Lung (tissue), 12 donors: Measurements from ENCODE around the gene SIL1. TPM values are rescaled to one million over a fixed set of nuclear protein-coding genes. Genes with fewer than 3 reads are reported as not detected.

Experiments used
- ATAC-seq: fragments of 200-7000 bp; cut with Tn5 transposase; one replicate; pipeline ENCODE4 v1.9.1; 2020; ENCODE audit warnings: moderate number of reproducible peaks; ENCODE audit not compliant: insufficient read depth, low FRiP score
- DNase-seq, 3 donors: peaks; one replicate each; pipeline ENCODE4 v3.0.0-alpha.2; 2013 to 2017
- H3K27ac ChIP-seq, 2 donors: one replicate each; pipeline ENCODE4 v1.5.1; 2013; ENCODE audit warnings: mild to moderate bottlenecking in 2 of 2, moderate library complexity in 2 of 2, control low read depth in 1 of 2, inconsistent platforms in 1 of 2, low read depth in 1 of 2, low read length in 1 of 2
- H3K27me3 ChIP-seq, 3 donors: one replicate each; pipeline ENCODE4 v1.5.1; 2013; ENCODE audit warnings: low read length in 2 of 3; ENCODE audit not compliant: control insufficient read depth in 3 of 3, insufficient read depth in 3 of 3
- H3K36me3 ChIP-seq, 4 donors: one replicate each; pipeline ENCODE4 v1.5.1; 2013; ENCODE audit warnings: low read length in 4 of 4, mild to moderate bottlenecking in 1 of 4, moderate library complexity in 1 of 4; ENCODE audit not compliant: control insufficient read depth in 4 of 4, insufficient read depth in 4 of 4
- H3K4me1 ChIP-seq, 5 donors: one replicate each; pipeline ENCODE4 v1.5.1; 2013; ENCODE audit warnings: low read length in 5 of 5, mild to moderate bottlenecking in 2 of 5, moderate library complexity in 1 of 5; ENCODE audit not compliant: control insufficient read depth in 5 of 5, insufficient read depth in 5 of 5
- H3K4me3 ChIP-seq: one replicate; pipeline ENCODE4 v1.5.1; 2013; ENCODE audit warnings: mild to moderate bottlenecking, control low read depth, moderate library complexity
- H3K9ac ChIP-seq, 2 donors: one replicate each; pipeline ENCODE4 v1.5.1; 2013; ENCODE audit warnings: low read length in 2 of 2, control low read depth in 1 of 2; ENCODE audit not compliant: insufficient read depth in 1 of 2
- H3K9me3 ChIP-seq, 4 donors: one replicate each; pipeline ENCODE4 v1.5.1; 2013; ENCODE audit warnings: low read length in 3 of 4, mild to moderate bottlenecking in 1 of 4, moderate library complexity in 1 of 4; ENCODE audit not compliant: control insufficient read depth in 4 of 4, insufficient read depth in 3 of 4
- CTCF ChIP-seq: IDR thresholded peaks from 2 replicates; pipeline ENCODE4 v1.5.1; 2012; ENCODE audit warnings: mild to moderate bottlenecking; ENCODE audit errors: control extremely low read depth, extremely low read depth
- WGBS, 2 donors: extraction: QIAGEN DNeasy Blood & Tissue Kit; methylation state at CpG; one replicate each; pipeline ENCODE4 v1.1.7; 2013; 5-methylcytosine and 5-hydroxymethylcytosine counted together
- polyA plus RNA-seq, 2 donors: library from polyadenylated mRNA; stranded (reverse); fragments of 200-250 nt; gene quantifications; one replicate each; pipeline ENCODE4 v1.2.1, GENCODE V29; 2013
- total RNA-seq, 2 donors: library from RNA; depleted of rRNA in 1 of 2; stranded (reverse); fragments of >200 nt in 1 of 2; gene quantifications; one replicate each; pipeline ENCODE4 v1.2.1, GENCODE V29; 2014 to 2021
- donor health status: control.
- donor health status: control.
- donor health status: Bipolar disorder and iron deficiency.
- donor health status: healthy.
- donor health status: DM: yes; HTN: yes; CAD: no.

The SIL1 gene
- total and polyA plus RNA-seq, 4 donors = 38.5 to 109 (median 78.4) TPM

GRCh38 chr5:139025651-139026050 is 172.5 kb downstream of the SIL1 start:
- H3K27me3 ChIP-seq = no peaks in the 10 kb centered on the region
- no peak overlapping the region for H3K4me3 ChIP-seq
- DNase-seq (peak in 2 of 3 donors; percentile 57 to 58), ATAC-seq (no peak)
- peaks cover 0 to 5% (median 4%) of the 10 kb centered on the region in 4 donors for H3K36me3 ChIP-seq
- H3K4me1 ChIP-seq = peaks cover 0 to 10% (median 0%) of the 10 kb centered on the region in 5 donors
- H3K27ac ChIP-seq = no peak overlapping the region
- H3K9me3 ChIP-seq = no peaks in the 10 kb centered on the region
- H3K9ac ChIP-seq = no peak overlapping the region
- WGBS, 2 donors = 47 to 76% methylated on average over 2 of the region's 2 CpGs
- no peak for TF ChIP-seq CTCF

DNA sequence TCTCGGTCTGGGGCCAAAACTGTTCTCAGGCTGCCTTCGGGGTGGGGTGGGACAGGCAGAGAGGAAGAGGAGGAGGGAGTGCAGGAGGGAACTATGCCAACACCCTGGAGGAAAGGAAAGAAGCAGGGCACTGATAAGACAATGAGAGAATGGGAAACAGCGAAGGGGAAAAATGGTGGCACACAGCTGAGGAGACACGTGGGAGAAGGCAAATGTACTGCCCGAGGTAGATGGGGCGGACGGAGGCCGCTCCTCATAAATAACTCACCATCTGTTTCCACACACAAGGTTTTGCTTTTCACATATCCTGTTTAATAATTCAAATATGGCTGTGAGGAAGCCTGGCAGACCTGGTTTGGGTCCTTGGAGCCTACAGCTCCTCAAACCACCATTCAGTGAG is 174.9 kb downstream of the SIL1 start:
- H3K4me1 ChIP-seq = peaks cover 0 to 10% (median 0%) of the 10 kb centered on the region in 5 donors
- H3K27me3 ChIP-seq = no peaks in the 10 kb centered on the region
- 60 to 64% methylated on average over 8 of the region's 8 CpGs for WGBS, 2 donors
- TF ChIP-seq CTCF = no peak
- no peaks in the 10 kb centered on the region for H3K9me3 ChIP-seq
- H3K9ac ChIP-seq = no peak overlapping the region
- H3K4me3 ChIP-seq = no peak overlapping the region
- no peak overlapping the region for H3K27ac ChIP-seq
- peak in 1 of 3 donors; percentile 11 for DNase-seq
- ATAC-seq = no peak
- H3K36me3 ChIP-seq = peaks cover 0 to 12% (median 6%) of the 10 kb centered on the region in 4 donors

GRCh38 chr5:139022528-139022927 is 175.6 kb downstream of the SIL1 start:
- Histone ChIP-seq H3K27me3 (no peaks in the 10 kb centered on the region), H3K27ac (no peak overlapping the region), H3K4me1 (peaks cover 0 to 10% (median 0%) of the 10 kb centered on the region in 5 donors), H3K9ac (no peak overlapping the region), H3K36me3 (peaks cover 0 to 14% (median 6%) of the 10 kb centered on the region in 4 donors), H3K9me3 (no peaks in the 10 kb centered on the region), H3K4me3 (no peak overlapping the region)
- ATAC-seq (no peak), DNase-seq (peak in 1 of 3 donors; percentile 43)
- WGBS, 2 donors = 86 to 89% methylated on average over 1 of the region's 1 CpG
- no peak for TF ChIP-seq CTCF

DNA sequence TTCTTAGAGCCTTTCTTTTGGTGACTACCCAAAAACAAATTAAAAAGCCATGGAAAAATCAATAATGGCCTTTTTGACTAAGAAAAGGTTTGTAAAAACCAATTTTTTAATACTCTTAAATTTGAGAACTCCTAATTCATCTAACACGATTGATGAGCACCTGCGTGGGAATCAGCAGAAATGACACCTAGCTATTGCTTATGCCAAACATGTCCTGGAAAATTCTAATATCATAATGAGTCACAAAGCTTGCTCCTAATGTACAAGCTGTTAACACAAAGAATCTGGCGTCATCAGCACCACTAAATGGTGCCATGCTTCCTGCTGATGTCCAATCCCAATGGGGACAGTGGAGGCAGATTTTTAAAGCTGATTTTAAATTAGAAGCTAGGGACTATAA is 176.8 kb downstream of the SIL1 start:
- no peaks in the 10 kb centered on the region for H3K27me3 ChIP-seq
- H3K27ac ChIP-seq = no peak overlapping the region
- ATAC-seq (no peak), DNase-seq (no peak)
- no peaks in the 10 kb centered on the region for H3K9me3 ChIP-seq
- no peak for TF ChIP-seq CTCF
- WGBS, 2 donors = 97 to 99% methylated on average over 3 of the region's 3 CpGs
- peaks cover 0 to 8% (median 0%) of the 10 kb centered on the region in 5 donors for H3K4me1 ChIP-seq
- no peak overlapping the region for H3K9ac ChIP-seq
- H3K36me3 ChIP-seq = peaks cover 0 to 14% (median 6%) of the 10 kb centered on the region in 4 donors
- no peak overlapping the region for H3K4me3 ChIP-seq
